ENCODE data around the gene AIG1. TPM values are rescaled to one million over a fixed set of nuclear protein-coding genes. Genes with fewer than 3 reads are reported as not detected.
"Not testable (repeated sequence)": the region's sequence is repeated elsewhere in the genome, so short reads cannot be mapped to it uniquely, and the experiment has no call there.

AIG1 gene
- total and polyA plus RNA-seq, 7 experiments from 2014 or later: 6.8 to 21.8 (median 10.5) TPM

DNA sequence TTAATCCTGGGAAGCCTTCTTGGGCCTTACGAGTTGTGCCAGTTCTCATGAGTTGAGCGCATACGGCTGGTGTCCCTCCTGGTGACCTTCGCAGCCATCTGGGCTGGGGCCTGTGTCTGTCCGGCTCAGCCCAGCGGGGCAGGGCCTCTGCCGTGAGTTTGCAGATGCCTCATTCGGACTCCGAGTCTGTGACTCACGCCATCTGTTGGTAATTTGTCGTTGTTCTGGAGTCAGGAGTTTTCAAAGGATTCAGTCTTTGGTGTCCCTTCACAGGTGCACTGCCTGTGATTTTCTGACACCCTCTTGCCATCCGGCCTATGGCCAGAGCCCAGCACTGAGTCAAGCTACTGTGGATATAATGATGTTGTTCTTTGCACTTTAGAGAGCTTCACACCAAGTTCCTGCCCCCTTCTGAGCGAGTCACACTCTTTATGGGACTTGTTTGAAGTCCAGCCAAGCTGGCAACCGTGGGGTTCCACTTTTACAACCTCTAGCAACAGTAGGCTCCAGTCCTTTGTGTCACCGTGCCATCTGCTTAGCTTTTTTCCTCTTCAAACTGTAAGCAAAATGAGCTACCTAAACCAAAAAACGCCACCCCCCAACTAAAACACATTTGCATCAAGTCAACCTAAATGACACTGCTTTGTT is 175.6 kb downstream of the AIG1 start:
- ChIA-PET CTCF (no interaction called here), POLR2A (no interaction called here)
- Mint-ChIP-seq H3K27me3 (no peaks in the 10 kb centered on the region), H3K9me3 (peaks cover 0 to 6% (median 0%) of the 10 kb centered on the region in 11 donors), H3K4me1 (no peaks in the 10 kb centered on the region), H3K27ac (no peak overlapping the region), H3K4me3 (no peak overlapping the region), H3K36me3 (peaks cover 0 to 3% (median 0%) of the 10 kb centered on the region in 5 donors)
- Histone ChIP-seq H3K36me3 (ENCODE audit: control insufficient read depth in 2 of 3, insufficient read depth in 3 of 3, low read length in 3 of 3) (no peaks in the 10 kb centered on the region), H3K27me3 (ENCODE audit: control insufficient read depth in 2 of 2, insufficient read depth in 2 of 2, low read length in 2 of 2) (no peaks in the 10 kb centered on the region), H3K9me3 (ENCODE audit: control insufficient read depth in 2 of 3, low read length in 3 of 3) (no peaks in the 10 kb centered on the region), H3K4me3 (ENCODE audit: low read length) (no peak overlapping the region), H3K4me1 (ENCODE audit: control insufficient read depth in 2 of 2, insufficient read depth in 2 of 2, low read length in 2 of 2) (no peaks in the 10 kb centered on the region), H3K27ac (ENCODE audit: low read depth, low read length) (no peak overlapping the region)
- ATAC-seq (no peak), DNase-seq (no peak)
- intact Hi-C loops (cut with micrococcal nuclease): no loop called here

- intact Hi-C loops (cut with micrococcal nuclease): no loop called here
- no peak overlapping the region for H3K27ac Mint-ChIP-seq
- ChIA-PET POLR2A (no interaction called here), CTCF (interaction anchor here (0.7 kb wide), 1 partner anchor 73 kb away, joined by 3 read pairs; no protein-coding TSS in a partner anchor)
- Histone ChIP-seq H3K9me3 (ENCODE audit: control insufficient read depth in 2 of 3, low read length in 3 of 3) (no peaks in the 10 kb centered on the region), H3K4me3 (ENCODE audit: low read length) (no peak overlapping the region), H3K36me3 (ENCODE audit: control insufficient read depth in 2 of 3, insufficient read depth in 3 of 3, low read length in 3 of 3) (no peaks in the 10 kb centered on the region), H3K4me1 (ENCODE audit: control insufficient read depth in 2 of 2, insufficient read depth in 2 of 2, low read length in 2 of 2) (no peaks in the 10 kb centered on the region), H3K27me3 (ENCODE audit: control insufficient read depth in 2 of 2, insufficient read depth in 2 of 2, low read length in 2 of 2) (no peaks in the 10 kb centered on the region), H3K27ac (ENCODE audit: low read depth, low read length) (no peak overlapping the region)
- no peaks in the 10 kb centered on the region for H3K27me3 Mint-ChIP-seq
- H3K4me3 Mint-ChIP-seq: no peak overlapping the region
- H3K36me3 Mint-ChIP-seq: peaks cover 0 to 3% (median 0%) of the 10 kb centered on the region in 5 donors
- ATAC-seq: no peak
- no peaks in the 10 kb centered on the region for H3K4me1 Mint-ChIP-seq
- H3K9me3 Mint-ChIP-seq: peaks cover 0 to 6% (median 0%) of the 10 kb centered on the region in 11 donors
- no peak for DNase-seq
Observed at GRCh38 chr6:143238306-143238705, 177.6 kb downstream of the AIG1 start.

DNA sequence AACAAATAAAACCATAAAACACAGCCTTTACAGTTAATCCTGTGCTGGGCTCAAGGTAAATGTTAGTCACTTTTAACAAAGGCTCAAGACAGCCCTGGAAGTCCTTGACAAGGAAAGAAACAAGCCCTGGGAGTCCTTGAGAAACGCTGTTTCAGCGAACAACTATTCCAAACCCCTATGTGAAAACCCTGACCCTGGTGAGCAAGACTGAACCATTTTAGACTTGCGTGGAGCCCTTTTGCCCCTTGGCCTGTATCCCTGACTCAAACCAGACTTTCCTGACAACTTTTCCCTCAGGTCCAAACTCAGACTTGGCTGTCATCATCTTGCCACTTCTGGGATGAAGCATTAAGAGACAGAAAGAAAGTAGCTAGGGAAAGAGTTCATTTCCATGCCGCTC is 180.4 kb downstream of the AIG1 start:
- intact Hi-C loops (cut with micrococcal nuclease): no loop called here
- no peaks in the 10 kb centered on the region for H3K36me3 ChIP-seq (ENCODE audit: control insufficient read depth in 2 of 3, insufficient read depth in 3 of 3, low read length in 3 of 3)
- DNase-seq (no peak), ATAC-seq (no peak)
- H3K27ac Mint-ChIP-seq: no peak overlapping the region
- no peaks in the 10 kb centered on the region for H3K27me3 ChIP-seq (ENCODE audit: control insufficient read depth in 2 of 2, insufficient read depth in 2 of 2, low read length in 2 of 2)
- ChIA-PET POLR2A (no interaction called here), CTCF (no interaction called here)
- H3K9me3 ChIP-seq (ENCODE audit: control insufficient read depth in 2 of 3, low read length in 3 of 3): no peaks in the 10 kb centered on the region
- no peak overlapping the region for H3K4me3 Mint-ChIP-seq
- H3K36me3 Mint-ChIP-seq: peaks cover 0 to 11% (median 0%) of the 10 kb centered on the region in 5 donors
- H3K4me1 Mint-ChIP-seq: no peaks in the 10 kb centered on the region
- H3K4me3 ChIP-seq (ENCODE audit: low read length): no peak overlapping the region
- H3K4me1 ChIP-seq (ENCODE audit: control insufficient read depth in 2 of 2, insufficient read depth in 2 of 2, low read length in 2 of 2): no peaks in the 10 kb centered on the region
- H3K9me3 Mint-ChIP-seq: peaks cover 0 to 4% (median 0%) of the 10 kb centered on the region in 11 donors
- no peaks in the 10 kb centered on the region for H3K27me3 Mint-ChIP-seq
- H3K27ac ChIP-seq (ENCODE audit: low read depth, low read length): no peak overlapping the region

GRCh38 chr6:143241911-143242310 is 181.2 kb downstream of the AIG1 start:
- H3K27ac Mint-ChIP-seq: no peak overlapping the region
- ChIA-PET POLR2A (interaction anchor here (0.6 kb wide), 1 partner anchor 84 kb away, joined by 3 read pairs; no protein-coding TSS in a partner anchor), CTCF (no interaction called here)
- no peak overlapping the region for H3K27ac ChIP-seq (ENCODE audit: low read depth, low read length)
- no peaks in the 10 kb centered on the region for H3K4me1 ChIP-seq (ENCODE audit: control insufficient read depth in 2 of 2, insufficient read depth in 2 of 2, low read length in 2 of 2)
- ATAC-seq: no peak
- intact Hi-C loops (cut with micrococcal nuclease): no loop called here
- no peaks in the 10 kb centered on the region for H3K36me3 ChIP-seq (ENCODE audit: control insufficient read depth in 2 of 3, insufficient read depth in 3 of 3, low read length in 3 of 3)
- peaks cover 0 to 9% (median 0%) of the 10 kb centered on the region in 11 donors for H3K9me3 Mint-ChIP-seq
- H3K4me1 Mint-ChIP-seq: no peaks in the 10 kb centered on the region
- no peaks in the 10 kb centered on the region for H3K27me3 Mint-ChIP-seq
- H3K27me3 ChIP-seq (ENCODE audit: control insufficient read depth in 2 of 2, insufficient read depth in 2 of 2, low read length in 2 of 2): no peaks in the 10 kb centered on the region
- DNase-seq: no peak
- no peak overlapping the region for H3K4me3 Mint-ChIP-seq
- H3K4me3 ChIP-seq (ENCODE audit: low read length): no peak overlapping the region
- H3K36me3 Mint-ChIP-seq: peaks cover 0 to 12% (median 0%) of the 10 kb centered on the region in 5 donors
- H3K9me3 ChIP-seq (ENCODE audit: control insufficient read depth in 2 of 3, low read length in 3 of 3): no peaks in the 10 kb centered on the region

GRCh38 chr6:143243786-143244185 is 183.1 kb downstream of the AIG1 start:
- Histone ChIP-seq H3K9me3 (ENCODE audit: control insufficient read depth in 2 of 3, low read length in 3 of 3) (no peaks in the 10 kb centered on the region), H3K27ac (ENCODE audit: low read depth, low read length) (no peak overlapping the region), H3K36me3 (ENCODE audit: control insufficient read depth in 2 of 3, insufficient read depth in 3 of 3, low read length in 3 of 3) (no peaks in the 10 kb centered on the region), H3K27me3 (ENCODE audit: control insufficient read depth in 2 of 2, insufficient read depth in 2 of 2, low read length in 2 of 2) (no peaks in the 10 kb centered on the region), H3K4me1 (ENCODE audit: control insufficient read depth in 2 of 2, insufficient read depth in 2 of 2, low read length in 2 of 2) (no peaks in the 10 kb centered on the region), H3K4me3 (ENCODE audit: low read length) (no peak overlapping the region)
- intact Hi-C loops (cut with micrococcal nuclease): no loop called here
- ChIA-PET POLR2A (no interaction called here), CTCF (no interaction called here)
- Mint-ChIP-seq H3K4me1 (no peaks in the 10 kb centered on the region), H3K9me3 (peaks cover 0 to 9% (median 0%) of the 10 kb centered on the region in 11 donors), H3K36me3 (peaks cover 0 to 15% (median 0%) of the 10 kb centered on the region in 5 donors), H3K4me3 (no peak overlapping the region), H3K27ac (no peak overlapping the region), H3K27me3 (no peaks in the 10 kb centered on the region)
- ATAC-seq (no peak), DNase-seq (no peak)

DNA sequence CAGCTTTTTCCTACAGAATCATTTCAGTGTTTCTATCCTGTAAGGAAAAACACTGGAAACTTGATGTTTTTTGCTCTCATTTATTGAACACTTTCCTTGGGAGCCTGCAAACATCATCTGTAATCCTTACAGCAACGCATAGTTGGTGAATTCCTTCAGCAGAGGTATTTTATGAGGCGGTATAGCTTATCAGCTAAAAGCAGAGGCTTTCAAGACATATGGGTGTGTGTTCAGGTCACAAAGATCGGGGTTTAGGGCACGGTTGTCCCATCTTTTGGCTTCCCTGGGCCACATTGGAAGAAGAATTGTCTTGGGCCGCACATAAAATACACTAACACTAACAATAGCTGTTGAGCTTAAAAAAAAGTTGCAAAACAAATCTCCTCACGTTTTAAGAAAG is 185.0 kb downstream of the AIG1 start:
- Mint-ChIP-seq H3K27ac (no peak overlapping the region), H3K36me3 (peaks cover 0 to 28% (median 10%) of the 10 kb centered on the region in 5 donors), H3K4me3 (no peak overlapping the region), H3K27me3 (no peaks in the 10 kb centered on the region), H3K9me3 (peaks cover 0 to 9% (median 2%) of the 10 kb centered on the region in 11 donors), H3K4me1 (no peaks in the 10 kb centered on the region)
- ChIA-PET CTCF (no interaction called here), POLR2A (no interaction called here)
- ATAC-seq (no peak), DNase-seq (no peak)
- Histone ChIP-seq H3K4me3 (ENCODE audit: low read length) (no peak overlapping the region), H3K4me1 (ENCODE audit: control insufficient read depth in 2 of 2, insufficient read depth in 2 of 2, low read length in 2 of 2) (no peaks in the 10 kb centered on the region), H3K36me3 (ENCODE audit: control insufficient read depth in 2 of 3, insufficient read depth in 3 of 3, low read length in 3 of 3) (no peaks in the 10 kb centered on the region), H3K27me3 (ENCODE audit: control insufficient read depth in 2 of 2, insufficient read depth in 2 of 2, low read length in 2 of 2) (no peaks in the 10 kb centered on the region), H3K27ac (ENCODE audit: low read depth, low read length) (no peak overlapping the region), H3K9me3 (ENCODE audit: control insufficient read depth in 2 of 3, low read length in 3 of 3) (no peaks in the 10 kb centered on the region)
- intact Hi-C loops (cut with micrococcal nuclease): no loop called here

GRCh38 chr6:143246166-143246775 is 185.6 kb downstream of the AIG1 start:
- POLR2A ChIA-PET; H3K4me3 Mint-ChIP-seq; DNase-seq; H3K27me3 ChIP-seq (ENCODE audit: control insufficient read depth in 2 of 2, insufficient read depth in 2 of 2, low read length in 2 of 2); H3K4me3 ChIP-seq (ENCODE audit: low read length); H3K27ac Mint-ChIP-seq; H3K4me1 Mint-ChIP-seq; H3K9me3 ChIP-seq (ENCODE audit: control insufficient read depth in 2 of 3, low read length in 3 of 3); H3K4me1 ChIP-seq (ENCODE audit: control insufficient read depth in 2 of 2, insufficient read depth in 2 of 2, low read length in 2 of 2); H3K27ac ChIP-seq (ENCODE audit: low read depth, low read length); H3K36me3 ChIP-seq (ENCODE audit: control insufficient read depth in 2 of 3, insufficient read depth in 3 of 3, low read length in 3 of 3); intact Hi-C loops (cut with micrococcal nuclease); ATAC-seq; H3K9me3 Mint-ChIP-seq; H3K27me3 Mint-ChIP-seq; CTCF ChIA-PET: not testable (repeated sequence)
- peaks cover 0 to 29% (median 10%) of the 10 kb centered on the region in 5 donors for H3K36me3 Mint-ChIP-seq

All from naive thymus-derived CD4-positive, alpha-beta T cell (primary cell).